GM08714 (cell line): ENCODE measurements around the gene CTU1.

ENCODE experiments used
- H3K4me3 ChIP-seq: fragments of 200-500 bp; sonication (Bioruptor generic); 2 replicates; pipeline ENCODE4 v1.5.1; 2014; ENCODE audit warnings: mild to moderate bottlenecking, low read length, inconsistent platforms
- ZNF274 ChIP-seq: IDR thresholded peaks from 2 replicates; pipeline ENCODE4 v1.6.1; 2012; ENCODE audit warnings: mild to moderate bottlenecking, low read depth, low read length

Gene CTU1

DNA sequence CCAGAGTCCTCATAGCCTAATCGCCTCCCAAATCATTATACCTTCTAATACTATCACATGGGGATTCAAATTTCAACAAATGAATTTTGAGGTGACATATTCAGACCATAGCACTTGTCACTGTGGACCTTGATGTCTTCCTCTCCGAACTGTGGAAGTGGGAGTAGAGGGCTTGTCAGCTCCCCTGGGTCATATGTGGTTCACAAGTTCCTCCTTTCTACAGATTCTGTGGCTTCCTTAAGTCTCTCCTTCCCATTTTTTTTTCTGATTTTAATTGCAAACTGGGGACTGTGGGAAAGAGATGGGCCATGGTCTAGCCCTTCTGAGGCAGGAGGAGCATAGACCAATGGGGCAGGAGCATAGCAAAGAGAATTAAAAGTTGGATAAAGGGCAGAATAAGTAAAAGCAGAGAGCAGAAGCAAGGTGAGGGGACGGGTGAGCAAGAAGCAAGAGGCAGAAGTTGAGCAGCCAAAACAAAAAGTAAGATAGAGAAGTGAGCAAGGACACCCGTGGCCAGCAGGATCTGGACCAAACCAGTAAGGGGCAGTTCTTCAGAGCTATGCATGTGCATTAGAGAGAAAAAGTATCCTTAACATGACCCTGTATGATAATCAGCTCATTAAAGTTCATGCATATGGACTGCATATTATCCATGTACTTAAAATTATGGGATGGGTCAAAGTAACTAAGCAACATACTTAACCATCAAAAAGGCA, 31.2 kb upstream of the CTU1 start:
- no peak overlapping the region for H3K4me3 ChIP-seq
- no peak for TF ChIP-seq ZNF274

DNA sequence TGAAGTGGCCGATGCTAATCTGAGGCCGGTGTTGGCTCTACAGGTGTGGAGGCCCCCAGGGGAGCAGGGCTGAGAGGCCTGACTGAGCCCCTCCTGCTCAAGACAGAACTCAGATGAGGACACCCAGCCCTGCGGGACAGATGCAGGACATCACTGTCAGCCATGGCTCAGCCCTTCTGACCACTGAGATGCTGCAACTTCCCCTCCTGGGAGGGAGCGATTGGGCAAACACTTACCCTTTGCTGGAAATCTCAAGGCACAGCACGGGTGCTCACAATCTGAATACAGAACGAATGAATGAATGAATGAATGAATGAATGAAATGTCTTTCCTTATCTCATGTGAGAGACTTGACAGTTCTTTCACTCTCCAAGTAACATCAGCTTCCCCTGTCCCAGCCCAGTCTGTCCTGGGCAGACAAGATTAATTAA, 30.4 kb upstream of the CTU1 start:
- H3K4me3 ChIP-seq: no peak overlapping the region
- no peak for TF ChIP-seq ZNF274

- H3K4me3 ChIP-seq: no peak overlapping the region
- no peak for TF ChIP-seq ZNF274
Observed at GRCh38 chr19:51137792-51138425, 29.7 kb upstream of the CTU1 start.

- no peak for TF ChIP-seq ZNF274
- H3K4me3 ChIP-seq: no peak overlapping the region
Observed at GRCh38 chr19:51136851-51137551, 28.8 kb upstream of the CTU1 start.

DNA sequence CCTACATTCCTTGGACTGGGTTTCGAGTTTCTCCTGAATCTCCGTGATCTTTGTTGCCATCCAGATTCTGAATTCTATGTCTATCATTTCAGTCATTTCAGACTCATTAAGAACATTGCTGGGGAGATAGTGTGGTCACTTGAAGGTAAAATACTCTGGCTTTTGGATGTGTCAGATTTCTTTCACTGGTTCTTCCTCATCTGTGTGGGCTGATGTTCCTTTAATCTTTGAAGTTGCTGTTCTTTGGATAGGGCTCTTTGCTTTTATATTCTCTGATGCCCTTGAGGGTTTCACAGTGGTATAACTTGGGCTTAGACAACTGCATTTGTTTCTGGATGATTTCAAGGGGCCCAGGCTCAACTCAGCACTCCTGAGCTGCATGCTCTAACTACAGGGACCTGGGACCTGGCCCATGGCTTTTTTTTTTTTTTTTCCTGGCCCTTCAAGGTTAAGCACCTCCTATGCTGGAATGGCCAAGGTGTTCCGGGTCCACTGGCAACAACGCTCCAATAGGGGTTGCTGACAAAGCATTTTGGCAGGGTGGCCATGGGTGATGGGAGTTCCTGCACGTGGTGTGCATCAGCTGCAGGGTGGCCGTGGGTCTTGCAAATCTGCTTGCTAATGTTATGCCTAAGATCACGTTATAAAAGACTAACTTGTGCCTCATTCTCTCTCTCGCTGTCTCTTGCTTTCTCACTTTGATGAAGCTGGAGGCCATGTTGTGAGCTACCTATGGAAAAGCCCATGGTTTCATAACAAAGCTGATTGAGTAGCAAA, 28.0 kb upstream of the CTU1 start:
- no peak overlapping the region for H3K4me3 ChIP-seq
- no peak for TF ChIP-seq ZNF274

- TF ChIP-seq ZNF274: no peak
- no peak overlapping the region for H3K4me3 ChIP-seq
Observed at GRCh38 chr19:51135004-51135403, 26.8 kb upstream of the CTU1 start.

GRCh38 chr19:51131780-51132680, 23.8 kb upstream of the CTU1 start:
- H3K4me3 ChIP-seq: no peak overlapping the region

DNA sequence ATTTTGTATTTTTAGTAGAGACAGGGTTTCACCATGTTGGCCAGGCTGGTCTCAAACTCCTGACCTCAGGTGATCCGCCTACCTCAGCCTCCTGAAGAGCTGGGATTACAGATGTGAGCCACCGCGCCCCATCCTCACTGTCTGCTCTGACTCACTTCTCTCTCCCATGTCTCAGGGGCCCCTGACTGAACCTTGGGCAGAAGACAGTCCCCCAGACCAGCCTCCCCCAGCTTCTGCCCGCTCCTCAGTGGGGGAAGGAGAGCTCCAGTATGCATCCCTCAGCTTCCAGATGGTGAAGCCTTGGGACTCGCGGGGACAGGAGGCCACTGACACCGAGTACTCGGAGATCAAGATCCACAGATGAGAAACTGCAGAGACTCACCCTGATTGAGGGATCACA, 21.5 kb upstream of the CTU1 start:
- no peak for TF ChIP-seq ZNF274

More at GRCh38 chr19:51131780-51132680, 23.8 kb upstream of the CTU1 start:
- TF ChIP-seq ZNF274: no peak

DNA sequence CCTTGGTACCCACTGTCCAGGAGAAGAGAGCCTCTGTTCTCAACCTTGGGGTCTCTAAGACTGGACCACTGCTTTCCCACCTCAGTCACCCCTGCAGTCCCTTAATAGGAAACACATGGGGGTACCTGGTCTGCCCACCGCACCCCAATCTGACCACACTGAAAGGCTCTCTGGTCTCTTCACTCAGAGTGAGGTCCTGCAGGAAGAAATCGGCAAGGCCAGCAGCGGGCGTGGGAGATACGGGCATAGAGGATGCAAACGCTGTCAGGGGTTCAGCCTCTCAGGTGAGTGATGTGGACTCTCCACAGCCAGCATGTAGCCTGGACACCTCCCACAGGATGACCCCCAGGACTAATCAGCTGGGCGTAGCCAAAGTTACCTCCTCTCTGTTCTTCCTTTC, 20.0 kb upstream of the CTU1 start:
- no peak for TF ChIP-seq ZNF274
- H3K4me3 ChIP-seq: no peak overlapping the region

More for the DNA sequence above, 21.5 kb upstream of the CTU1 start:
- H3K4me3 ChIP-seq: no peak overlapping the region

DNA sequence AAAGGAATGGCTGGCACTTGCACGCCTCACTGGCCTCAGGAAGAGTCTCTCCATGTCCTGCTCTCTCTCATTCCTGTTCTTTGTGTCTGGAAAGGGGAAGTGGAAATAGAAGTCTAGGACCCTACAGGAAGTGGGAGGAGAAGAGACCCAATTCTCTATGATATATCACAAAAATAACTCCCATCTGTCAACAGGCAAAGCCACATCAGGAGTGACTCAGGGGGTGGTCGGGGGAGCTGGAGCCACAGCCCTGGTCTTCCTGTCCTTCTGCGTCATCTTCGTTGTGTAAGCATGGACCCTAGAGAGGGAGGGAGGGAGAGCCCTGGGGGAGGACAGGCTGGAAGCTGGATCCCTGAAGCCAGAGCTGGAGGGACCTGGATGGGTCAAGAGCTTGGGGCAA, 19.5 kb upstream of the CTU1 start:
- TF ChIP-seq ZNF274: no peak
- H3K4me3 ChIP-seq: no peak overlapping the region

DNA sequence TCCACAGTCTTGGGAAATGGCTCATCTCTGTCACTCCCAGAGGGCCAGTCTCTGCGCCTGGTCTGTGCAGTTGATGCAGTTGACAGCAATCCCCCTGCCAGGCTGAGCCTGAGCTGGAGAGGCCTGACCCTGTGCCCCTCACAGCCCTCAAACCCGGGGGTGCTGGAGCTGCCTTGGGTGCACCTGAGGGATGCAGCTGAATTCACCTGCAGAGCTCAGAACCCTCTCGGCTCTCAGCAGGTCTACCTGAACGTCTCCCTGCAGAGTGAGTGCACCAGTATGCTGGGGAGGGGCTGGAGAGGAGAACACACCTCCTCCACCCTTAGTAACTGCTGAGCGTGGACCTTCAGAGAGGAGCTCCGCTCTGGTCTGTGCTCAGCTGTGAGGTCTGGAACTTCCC, 18.8 kb upstream of the CTU1 start:
- no peak for TF ChIP-seq ZNF274
- H3K4me3 ChIP-seq: no peak overlapping the region

DNA sequence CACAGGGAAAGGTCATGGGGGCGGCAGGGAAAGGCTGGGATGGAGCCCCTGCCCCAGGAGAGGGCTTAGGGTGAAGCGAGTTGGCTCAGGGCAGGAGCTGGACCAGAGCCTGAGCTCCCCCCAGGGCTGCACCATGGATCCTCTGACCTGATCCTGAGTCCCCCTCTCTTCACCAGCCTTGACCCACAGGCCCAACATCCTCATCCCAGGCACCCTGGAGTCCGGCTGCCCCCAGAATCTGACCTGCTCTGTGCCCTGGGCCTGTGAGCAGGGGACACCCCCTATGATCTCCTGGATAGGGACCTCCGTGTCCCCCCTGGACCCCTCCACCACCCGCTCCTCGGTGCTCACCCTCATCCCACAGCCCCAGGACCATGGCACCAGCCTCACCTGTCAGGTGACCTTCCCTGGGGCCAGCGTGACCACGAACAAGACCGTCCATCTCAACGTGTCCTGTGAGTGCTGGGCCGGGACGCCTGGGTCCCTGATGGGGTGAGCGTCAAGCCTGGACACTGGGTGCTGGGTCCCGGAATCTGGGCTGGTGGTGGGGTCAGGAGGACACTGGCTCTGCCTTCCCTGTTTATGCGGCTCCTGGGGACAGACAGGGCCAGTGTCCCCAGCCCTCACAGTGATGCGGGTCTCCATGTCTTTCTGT, 17.3 kb upstream of the CTU1 start:
- no peak overlapping the region for H3K4me3 ChIP-seq
- TF ChIP-seq ZNF274: no peak

- H3K4me3 ChIP-seq: no peak within 1 kb of the TSS
- no peak for TF ChIP-seq ZNF274
Observed at GRCh38 chr19:51124729-51125128, 16.5 kb upstream of the CTU1 start, which contains the start of gene SIGLEC9. TSS of gene SIGLEC9 (plus strand) at chr19:51124906. CDS start at chr19:51124975, 69 bp downstream.

DNA sequence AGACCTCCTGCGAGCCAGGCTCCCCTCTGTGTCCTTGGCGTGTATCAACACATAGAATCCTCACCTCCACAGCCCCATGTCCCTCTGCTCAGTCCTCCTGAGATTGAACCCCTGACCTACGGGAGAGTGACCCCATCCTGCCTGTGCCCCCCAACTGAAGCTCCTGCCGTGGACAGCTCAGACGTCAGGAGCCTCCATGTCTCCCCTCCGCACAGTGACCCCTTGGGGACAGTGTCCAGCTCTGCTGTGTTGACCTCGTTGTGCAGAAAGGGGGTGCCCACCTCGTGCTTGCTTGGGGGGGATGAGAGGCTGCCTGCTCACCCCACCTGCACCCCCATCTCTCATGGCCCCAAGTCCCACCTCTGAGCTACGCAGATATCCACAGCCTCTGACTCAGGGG, 16.0 kb upstream of the CTU1 start:
- no peak for TF ChIP-seq ZNF274

More for the DNA sequence above, 16.0 kb upstream of the CTU1 start:
- no peak overlapping the region for H3K4me3 ChIP-seq
